NCI-H446 treated with DMSO at 0.1 percent for 48 hours (cell line): Measurements from ENCODE around the gene SLC25A53.
"Not testable (repeated sequence)": the region's sequence is repeated elsewhere in the genome, so short reads cannot be mapped to it uniquely, and the experiment has no call there.

Source experiments
- DNase-seq: peaks from one replicate; lab custom pipeline; 2025; lab: John Stamatoyannopoulos, UW

Gene SLC25A53

GRCh38 chrX:104054956-104055355 lies 101.9 kb downstream of the SLC25A53 start:
- DNase-seq = not testable (repeated sequence)
